GM20431 (cell line): ENCODE data around the gene MIR17HG.

ENCODE experiments used
- in situ Hi-C: fragments of 300-500 bp; cut with MseI, MboI; formaldehyde crosslinking; loops from one replicate; pipeline ENCODE4 v1.15.0; 2020; ENCODE audit warnings: low sequenced_read_pairs; ENCODE audit not compliant: unreplicated experiment

The MIR17HG gene

GRCh38 chr13:91362908-91363307 is 15.4 kb downstream of the MIR17HG start:
- in situ Hi-C loops = no loop called here

GRCh38 chr13:91368101-91368500 is 20.6 kb downstream of the MIR17HG start:
- in situ Hi-C loops = no loop called here

GRCh38 chr13:91368676-91369440 is 21.4 kb downstream of the MIR17HG start:
- in situ Hi-C loops = no loop called here

- in situ Hi-C loops = no loop called here
These were observed 21.9 kb downstream of the MIR17HG start for GRCh38 chr13:91369441-91369831.

- in situ Hi-C loops = no loop called here
These were observed 23.0 kb downstream of the MIR17HG start for GRCh38 chr13:91370501-91370900.

- in situ Hi-C loops = no loop called here
These were observed 25.4 kb downstream of the MIR17HG start for GRCh38 chr13:91372911-91373310.

- in situ Hi-C loops = no loop called here
These were observed 27.7 kb downstream of the MIR17HG start for GRCh38 chr13:91375116-91375729.

GRCh38 chr13:91381371-91381770 is 33.9 kb downstream of the MIR17HG start:
- in situ Hi-C loops = no loop called here

GRCh38 chr13:91383836-91384235 is 36.3 kb downstream of the MIR17HG start:
- in situ Hi-C loops = no loop called here

- in situ Hi-C loops = no loop called here
These were observed 37.4 kb downstream of the MIR17HG start for GRCh38 chr13:91384896-91385295.

- in situ Hi-C loops = no loop called here
These were observed 41.7 kb downstream of the MIR17HG start for GRCh38 chr13:91389186-91389585.

- in situ Hi-C loops = no loop called here
These were observed 50.1 kb downstream of the MIR17HG start for GRCh38 chr13:91397595-91397994.

- in situ Hi-C loops = no loop called here
These were observed 51.1 kb downstream of the MIR17HG start, which contains the start of gene GPC5 for GRCh38 chr13:91398413-91399188. Gene GPC5, plus strand, starts transcription at chr13:91398621.

GRCh38 chr13:91399189-91400062 is 51.9 kb downstream of the MIR17HG start:
- in situ Hi-C loops = no loop called here

GRCh38 chr13:91400063-91400399 is 52.5 kb downstream of the MIR17HG start:
- in situ Hi-C loops = no loop called here

- in situ Hi-C loops = no loop called here
These were observed 53.2 kb downstream of the MIR17HG start for GRCh38 chr13:91400671-91401070.

- in situ Hi-C loops = no loop called here
These were observed 54.4 kb downstream of the MIR17HG start for GRCh38 chr13:91401920-91402319.
